WERI-Rb-1 (cell line): Measurements from ENCODE around the gene DYRK4.
"Not testable (repeated sequence)": the region's sequence is repeated elsewhere in the genome, so short reads cannot be mapped to it uniquely, and the experiment has no call there.

Experiments used
- DNase-seq: peaks from one replicate; pipeline ENCODE4 v3.0.0-alpha.2; 2020
- H3K27ac ChIP-seq: fragments of 250-450 bp; sonication (Bioruptor Pico); 2 replicates; pipeline ENCODE4 v1.5.1; 2020; ENCODE audit warnings: mild to moderate bottlenecking, moderate library complexity
- H3K27me3 ChIP-seq: fragments of 250-450 bp; sonication (Bioruptor Pico); 2 replicates; pipeline ENCODE4 v1.5.1; 2021; ENCODE audit warnings: mild to moderate bottlenecking, low read depth, moderate library complexity; ENCODE audit not compliant: insufficient read depth, severe bottlenecking
- H3K36me3 ChIP-seq: fragments of 250-450 bp; sonication (Bioruptor Pico); 2 replicates; pipeline ENCODE4 v1.5.1; 2020; ENCODE audit warnings: mild to moderate bottlenecking, moderate library complexity
- H3K4me3 ChIP-seq: 2 replicates; pipeline ENCODE4 v1.5.1; 2011; ENCODE audit warnings: low read depth, mild to moderate bottlenecking, control low read depth, low read length
- H3K9me3 ChIP-seq: fragments of 250-450 bp; sonication (Bioruptor Pico); 2 replicates; pipeline ENCODE4 v1.5.1; 2021; ENCODE audit warnings: mild to moderate bottlenecking, moderate library complexity; ENCODE audit not compliant: severe bottlenecking
- TF ChIP-seq, protein P1 (sequence below): IDR thresholded peaks from 2 replicates; pipeline ENCODE4 v1.5.1; 2011; ENCODE audit warnings: low read depth, mild to moderate bottlenecking, control low read depth, inconsistent platforms, low read length

The DYRK4 gene, protein sequence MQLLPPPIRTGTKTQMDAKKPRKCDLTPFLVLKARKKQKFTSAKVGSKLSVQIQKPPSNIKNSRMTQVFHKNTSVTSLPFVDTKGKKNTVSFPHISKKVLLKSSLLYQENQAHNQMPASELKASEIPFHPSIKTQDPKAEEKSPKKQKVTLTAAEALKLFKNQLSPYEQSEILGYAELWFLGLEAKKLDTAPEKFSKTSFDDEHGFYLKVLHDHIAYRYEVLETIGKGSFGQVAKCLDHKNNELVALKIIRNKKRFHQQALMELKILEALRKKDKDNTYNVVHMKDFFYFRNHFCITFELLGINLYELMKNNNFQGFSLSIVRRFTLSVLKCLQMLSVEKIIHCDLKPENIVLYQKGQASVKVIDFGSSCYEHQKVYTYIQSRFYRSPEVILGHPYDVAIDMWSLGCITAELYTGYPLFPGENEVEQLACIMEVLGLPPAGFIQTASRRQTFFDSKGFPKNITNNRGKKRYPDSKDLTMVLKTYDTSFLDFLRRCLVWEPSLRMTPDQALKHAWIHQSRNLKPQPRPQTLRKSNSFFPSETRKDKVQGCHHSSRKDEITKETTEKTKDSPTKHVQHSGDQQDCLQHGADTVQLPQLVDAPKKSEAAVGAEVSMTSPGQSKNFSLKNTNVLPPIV

DNA sequence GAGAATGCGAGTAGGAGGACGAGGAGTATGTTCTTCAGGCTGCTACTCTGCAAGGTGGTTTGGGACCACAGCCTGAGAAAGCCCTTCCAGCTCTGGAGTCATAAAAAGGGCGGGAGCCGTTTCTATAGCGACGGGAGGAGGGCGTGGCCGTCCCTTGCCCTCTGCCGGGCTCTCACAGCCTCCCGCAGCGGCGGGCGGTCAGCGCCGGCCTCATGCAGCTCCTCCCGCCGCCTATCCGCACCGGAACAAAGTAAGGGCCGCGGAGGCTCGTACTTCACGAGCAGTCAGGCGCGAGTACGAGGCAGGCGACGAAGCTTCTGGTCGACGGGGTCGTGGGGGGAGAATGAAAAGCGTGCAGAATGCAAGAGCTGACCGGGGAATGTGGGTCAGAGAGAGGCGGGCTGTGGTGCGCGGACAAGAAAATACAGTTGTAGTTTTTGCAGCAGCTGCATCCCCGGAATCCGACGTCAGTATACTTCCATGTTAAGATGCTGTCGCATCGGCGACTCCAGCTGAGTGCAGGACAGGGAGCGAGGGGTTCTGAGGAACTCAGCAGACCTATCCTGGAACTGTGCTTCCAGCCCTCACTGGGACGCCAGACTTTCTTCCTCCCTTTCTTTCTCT lies at the start of gene DYRK4:
Gene DYRK4, plus strand, starts transcription at position 175 of the 624 bp plus-strand sequence. Its CDS starts 38 bp downstream, at position 213.
- peaks cover 39% of the 10 kb centered on the region for H3K36me3 ChIP-seq
- H3K27me3 ChIP-seq: no peaks in the 10 kb centered on the region
- no peaks in the 10 kb centered on the region for H3K9me3 ChIP-seq
- no peak within 1 kb of the TSS for H3K27ac ChIP-seq
- no peak within 1 kb of the TSS for H3K4me3 ChIP-seq
- no peak for DNase-seq
- TF ChIP-seq, protein P1, sequence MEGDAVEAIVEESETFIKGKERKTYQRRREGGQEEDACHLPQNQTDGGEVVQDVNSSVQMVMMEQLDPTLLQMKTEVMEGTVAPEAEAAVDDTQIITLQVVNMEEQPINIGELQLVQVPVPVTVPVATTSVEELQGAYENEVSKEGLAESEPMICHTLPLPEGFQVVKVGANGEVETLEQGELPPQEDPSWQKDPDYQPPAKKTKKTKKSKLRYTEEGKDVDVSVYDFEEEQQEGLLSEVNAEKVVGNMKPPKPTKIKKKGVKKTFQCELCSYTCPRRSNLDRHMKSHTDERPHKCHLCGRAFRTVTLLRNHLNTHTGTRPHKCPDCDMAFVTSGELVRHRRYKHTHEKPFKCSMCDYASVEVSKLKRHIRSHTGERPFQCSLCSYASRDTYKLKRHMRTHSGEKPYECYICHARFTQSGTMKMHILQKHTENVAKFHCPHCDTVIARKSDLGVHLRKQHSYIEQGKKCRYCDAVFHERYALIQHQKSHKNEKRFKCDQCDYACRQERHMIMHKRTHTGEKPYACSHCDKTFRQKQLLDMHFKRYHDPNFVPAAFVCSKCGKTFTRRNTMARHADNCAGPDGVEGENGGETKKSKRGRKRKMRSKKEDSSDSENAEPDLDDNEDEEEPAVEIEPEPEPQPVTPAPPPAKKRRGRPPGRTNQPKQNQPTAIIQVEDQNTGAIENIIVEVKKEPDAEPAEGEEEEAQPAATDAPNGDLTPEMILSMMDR: no peak

DNA sequence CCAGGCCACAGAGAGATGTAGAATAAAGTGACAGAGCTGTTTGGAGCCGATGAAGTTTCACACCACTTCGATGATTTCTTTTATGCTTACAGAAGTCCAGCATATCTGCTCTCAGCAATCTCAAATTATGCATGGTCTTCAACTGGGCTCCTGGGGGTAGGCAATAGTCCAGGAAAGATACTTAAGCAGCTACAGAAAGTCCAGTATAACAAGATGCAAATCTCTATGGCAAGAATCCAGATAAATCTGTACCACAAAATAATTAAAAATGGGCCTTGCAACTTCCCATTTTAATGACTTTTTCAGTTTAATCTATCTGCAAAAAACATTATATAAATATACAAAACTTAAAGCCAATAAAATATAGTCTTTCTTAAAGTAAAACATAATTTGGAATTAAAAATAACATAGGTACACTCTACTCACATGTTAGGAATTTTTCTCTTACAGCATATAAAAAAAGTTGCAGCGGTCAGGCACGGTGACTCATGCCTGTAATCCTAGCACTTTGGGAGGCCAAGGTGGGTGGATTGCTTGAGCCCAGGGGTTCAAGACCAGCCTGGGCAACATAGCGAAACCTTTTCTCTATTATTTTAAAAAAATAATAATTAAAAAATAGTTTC lies 43.8 kb upstream of the DYRK4 start:
- DNase-seq: no peak
- H3K27ac ChIP-seq: no peak overlapping the region
- H3K9me3 ChIP-seq: no peaks in the 10 kb centered on the region
- H3K27me3 ChIP-seq: no peaks in the 10 kb centered on the region
- H3K4me3 ChIP-seq: no peak overlapping the region
- H3K36me3 ChIP-seq: peaks cover 11% of the 10 kb centered on the region
- TF ChIP-seq, protein P1: no peak

DNA sequence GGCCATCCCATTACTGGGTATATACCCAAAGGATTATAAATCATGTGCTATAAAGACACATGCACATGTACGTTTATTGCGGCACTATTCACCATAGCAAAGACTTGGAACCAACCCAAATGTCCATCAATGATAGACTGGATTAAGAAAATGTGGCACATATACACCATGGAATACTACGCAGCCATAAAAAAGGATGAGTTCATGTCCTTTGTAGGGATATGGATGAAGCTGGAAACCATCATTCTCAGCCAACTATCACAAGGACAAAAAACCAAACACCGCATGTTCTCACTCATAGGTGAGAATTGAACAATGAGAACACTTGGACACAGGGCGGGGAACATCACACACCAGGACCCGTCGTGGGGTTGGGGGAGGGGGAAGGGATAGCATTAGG lies 38.6 kb upstream of the DYRK4 start:
- not testable (repeated sequence) for H3K4me3 ChIP-seq, H3K9me3 ChIP-seq, H3K27me3 ChIP-seq, H3K27ac ChIP-seq, DNase-seq
- peaks cover 16% of the 10 kb centered on the region for H3K36me3 ChIP-seq

DNA sequence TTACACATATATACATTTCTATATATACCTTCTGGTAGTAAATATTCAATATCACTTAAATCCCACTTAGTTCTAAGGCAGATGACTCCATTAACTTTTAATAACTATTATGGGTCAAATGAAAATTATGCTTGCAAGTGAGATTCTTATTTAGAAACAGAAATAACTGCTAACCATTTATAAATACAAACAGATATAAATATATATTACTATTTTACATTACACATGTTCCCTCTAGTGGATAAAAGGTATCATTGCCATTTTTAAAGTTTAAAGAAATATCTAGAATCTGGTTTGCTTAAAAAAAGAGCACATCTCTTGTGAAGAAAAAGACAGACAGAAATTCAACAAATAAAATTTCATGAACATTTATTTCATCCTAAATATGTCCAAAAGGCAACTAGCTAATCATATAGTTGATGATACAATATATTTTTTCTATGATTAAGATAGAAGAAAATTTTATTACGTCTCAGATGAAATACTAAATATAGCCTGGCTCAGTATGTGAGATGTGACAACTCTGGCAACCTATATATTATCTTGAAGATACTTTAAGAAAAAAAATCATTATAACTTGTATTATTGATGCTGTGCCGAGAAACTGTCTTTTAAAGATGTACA lies 35.0 kb upstream of the DYRK4 start:
- Histone ChIP-seq H3K27me3 (no peaks in the 10 kb centered on the region), H3K27ac (no peak overlapping the region), H3K4me3 (no peak overlapping the region), H3K9me3 (no peaks in the 10 kb centered on the region), H3K36me3 (peaks cover 20% of the 10 kb centered on the region)
- TF ChIP-seq, protein P1: no peak
- no peak for DNase-seq

DNA sequence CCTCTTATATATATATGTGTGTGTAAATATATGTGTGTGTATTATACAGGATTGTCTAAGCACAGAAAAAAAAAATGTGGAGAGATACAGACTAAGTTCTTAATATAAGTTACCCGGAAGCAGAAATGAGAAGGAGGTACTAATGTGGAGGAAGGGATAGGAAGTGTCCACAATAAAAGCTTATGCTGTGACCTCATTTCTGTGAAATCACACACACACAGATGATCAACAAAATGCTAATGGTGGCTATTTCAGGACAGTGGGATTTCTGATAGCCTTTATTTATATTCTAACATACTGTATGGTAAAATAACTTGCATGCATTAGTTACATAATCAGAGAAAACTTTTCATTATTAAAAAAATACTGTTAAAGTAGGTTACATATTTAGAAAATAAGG lies 31.8 kb upstream of the DYRK4 start:
- no peaks in the 10 kb centered on the region for H3K9me3 ChIP-seq
- H3K27me3 ChIP-seq: no peaks in the 10 kb centered on the region
- peaks cover 23% of the 10 kb centered on the region for H3K36me3 ChIP-seq
- DNase-seq: no peak
- no peak overlapping the region for H3K27ac ChIP-seq
- no peak overlapping the region for H3K4me3 ChIP-seq
- TF ChIP-seq, protein P1: no peak
